Measurements from ENCODE around the gene GSTM2.

Gene GSTM2

GRCh38 chr1:109718495-109718894, 50.6 kb downstream of the GSTM2 start:
- no peak for DNase-seq

GRCh38 chr1:109719337-109719837, 51.5 kb downstream of the GSTM2 start:
- no peak for DNase-seq

GRCh38 chr1:109721042-109721441, 53.2 kb downstream of the GSTM2 start:
- no peak for DNase-seq

- no peak for DNase-seq
Measured at GRCh38 chr1:109721971-109722370, 54.1 kb downstream of the GSTM2 start.

- DNase-seq: no peak
Measured at GRCh38 chr1:109722908-109723691, 55.2 kb downstream of the GSTM2 start.
